B cell (primary cell): Measurements from ENCODE around the gene DNTTIP2. TPM values are rescaled to one million over a fixed set of nuclear protein-coding genes. Genes with fewer than 3 reads are reported as not detected.

ENCODE experiments used
- ATAC-seq: fragments of 200-7000 bp; cut with Tn5 transposase; one replicate; pipeline ENCODE4 v1.10.0; 2021; ENCODE audit warnings: low read depth, mild to moderate bottlenecking, moderate number of reproducible peaks, moderate library complexity
- CTCF ChIA-PET: fragments of 350-600 bp; sonication (Branson Sonifier 250); formaldehyde crosslinking; loops from one replicate; lab custom pipeline; 2021; ENCODE audit warnings: antibody characterized with exemption, inconsistent platforms; lab: Charles Lee
- POLR2A ChIA-PET: fragments of 350-600 bp; sonication (Branson Sonifier 250); formaldehyde crosslinking; loops from one replicate; lab custom pipeline; 2021; ENCODE audit warnings: antibody characterized with exemption; lab: Charles Lee
- DNase-seq: peaks from one replicate; pipeline ENCODE4 v3.0.0; 2013
- H2AFZ ChIP-seq: 2 replicates; pipeline ENCODE4 v1.6.1; 2012; ENCODE audit warnings: mild to moderate bottlenecking, low read depth, low read length; ENCODE audit not compliant: insufficient read depth, poor library complexity, severe bottlenecking
- H3K27ac ChIP-seq, 2 donors: 1 replicate in 1 of 2; 2 replicates in 1 of 2; pipeline ENCODE4 v1.5.1; 2012 to 2013; ENCODE audit warnings: low read length in 2 of 2, mild to moderate bottlenecking in 2 of 2, moderate library complexity in 1 of 2
- H3K27me3 ChIP-seq, 4 experiments: fragments of 200-600 bp in 1 of 4; sonication (generic) in 1 of 4; replicated peaks in 1 of 4; 1 replicate in 2 of 4; 2 replicates in 2 of 4; pipeline versions ENCODE4 v1.6.1 to v1.7.0; 2013 to 2016; ENCODE audit warnings: low read length in 3 of 4, mild to moderate bottlenecking in 2 of 4, mixed read lengths in 1 of 4, moderate library complexity in 1 of 4; ENCODE audit not compliant: insufficient read depth in 4 of 4, control insufficient read depth in 3 of 4; ENCODE audit errors: control extremely low read depth in 1 of 4
- H3K36me3 ChIP-seq, 2 experiments: replicated peaks in 1 of 2; 1 replicate in 1 of 2; 2 replicates in 1 of 2; pipeline versions ENCODE4 v1.6.1 to v1.7.1; 2013; ENCODE audit warnings: low read length in 1 of 2; ENCODE audit not compliant: insufficient read depth in 2 of 2, control insufficient read depth in 1 of 2; ENCODE audit errors: control extremely low read depth in 1 of 2, extremely low read depth in 1 of 2
- H3K4me1 ChIP-seq, 2 donors: fragments of 200-600 bp in 1 of 2; sonication (generic) in 1 of 2; 1 replicate in 1 of 2; 2 replicates in 1 of 2; pipeline versions ENCODE4 v1.5.1 to v1.6.1; 2013 to 2017; ENCODE audit warnings: low read length in 2 of 2; ENCODE audit not compliant: control insufficient read depth in 2 of 2, insufficient read depth in 2 of 2
- H3K4me2 ChIP-seq: replicated peaks from 2 replicates; pipeline ENCODE3; 2012; ENCODE audit warnings: mild to moderate bottlenecking, low read depth, low read length; ENCODE audit not compliant: poor library complexity, severe bottlenecking
- H3K4me3 ChIP-seq, 5 experiments: fragments of 200-600 bp in 1 of 5; sonication (generic) in 1 of 5; 1 replicate in 3 of 5; 2 replicates in 2 of 5; pipeline versions ENCODE4 v1.5.1 to v1.7.0; 2011 to 2016; ENCODE audit warnings: low read length in 4 of 5, mild to moderate bottlenecking in 4 of 5, low read depth in 2 of 5, control low read depth in 1 of 5, moderate library complexity in 1 of 5; ENCODE audit not compliant: insufficient read depth in 1 of 5; ENCODE audit errors: control extremely low read depth in 1 of 5, extremely low read depth in 1 of 5
- H3K79me2 ChIP-seq: fragments of 200-600 bp; sonication (generic); one replicate; pipeline ENCODE4 v1.6.0; 2016; ENCODE audit warnings: low read length; ENCODE audit not compliant: control insufficient read depth, insufficient read depth
- H3K9ac ChIP-seq: fragments of 200-600 bp; sonication (generic); 2 replicates; pipeline ENCODE4 v1.6.1; 2017; ENCODE audit warnings: mild to moderate bottlenecking, low read length, moderate library complexity
- H3K9me3 ChIP-seq, 3 donors: one replicate each; pipeline versions ENCODE4 v1.6.1 to v1.7.1; 2013; ENCODE audit warnings: low read length in 2 of 3; ENCODE audit not compliant: control insufficient read depth in 2 of 3, insufficient read depth in 1 of 3; ENCODE audit errors: control extremely low read depth in 1 of 3
- H4K20me1 ChIP-seq: 2 replicates; pipeline ENCODE4 v1.6.0; 2012; ENCODE audit warnings: mild to moderate bottlenecking, low read length; ENCODE audit not compliant: insufficient read depth, control insufficient read depth, poor library complexity, severe bottlenecking
- H3K27ac Mint-ChIP-seq: one replicate; pipeline ENCODE4 v1.8.0; 2021; ENCODE audit warnings: mixed read lengths
- H3K27me3 Mint-ChIP-seq: one replicate; pipeline ENCODE4 v1.8.0; 2021; ENCODE audit warnings: mixed read lengths
- H3K4me1 Mint-ChIP-seq: one replicate; pipeline ENCODE4 v1.8.0; 2021; ENCODE audit warnings: mixed read lengths
- H3K4me3 Mint-ChIP-seq: one replicate; pipeline ENCODE4 v1.8.0; 2021; ENCODE audit warnings: mixed read lengths
- H3K9me3 Mint-ChIP-seq: one replicate; pipeline ENCODE4 v1.8.0; 2022; ENCODE audit warnings: mixed read lengths; ENCODE audit not compliant: insufficient read depth
- CTCF ChIP-seq: fragments of 200-600 bp; IDR thresholded peaks from one replicate; pipeline ENCODE4 v1.8.0; 2022; ENCODE audit warnings: antibody characterized with exemption, mild to moderate bottlenecking
- EZH2 ChIP-seq: IDR thresholded peaks from 2 replicates; pipeline ENCODE4 v1.6.1; 2012; ENCODE audit warnings: borderline replicate concordance, low read depth, mild to moderate bottlenecking, moderate library complexity, low read length; ENCODE audit not compliant: insufficient read depth, poor library complexity, severe bottlenecking
- WGBS: methylation state at CpG from one replicate; pipeline ENCODE4 v1.1.5; 2013; ENCODE audit warnings: missing lambda C conversion rate; ENCODE audit not compliant: insufficient coverage; 5-methylcytosine and 5-hydroxymethylcytosine counted together
- intact Hi-C: fragments of 100-400 bp; cut with micrococcal nuclease; formaldehyde crosslinking; loops from one replicate; pipeline ENCODE4 v1.10.0; 2022
- polyA plus RNA-seq: library from polyadenylated mRNA; depleted of rRNA; stranded (reverse); fragments of >200 nt; gene quantifications from 2 replicates; pipeline ENCODE4 v1.2.3, GENCODE V29; 2012
- total RNA-seq, 2 donors: library from RNA; stranded (reverse); fragments of 120-200 nt in 1 of 2; gene quantifications; 1 replicate in 1 of 2; 2 replicates in 1 of 2; pipeline versions ENCODE4 v1.2.3 to v1.2.4, GENCODE V29; 2013 to 2022

DNTTIP2 gene
- total and polyA plus RNA-seq, 2 donors (not counting 1 experiment from before 2014, with no cell fraction given): 13.6 to 62.1 TPM

- intact Hi-C loops: no loop called here
- Histone ChIP-seq H3K9ac (no peak overlapping the region), H2AFZ (no peak overlapping the region), H3K4me2 (no peak overlapping the region), H3K79me2 (no peaks in the 10 kb centered on the region), H3K27ac (no peak overlapping the region), H3K27me3 (no peaks in the 10 kb centered on the region), H3K4me1 (peaks cover 0 to 4% of the 10 kb centered on the region in 2 donors), H4K20me1 (no peaks in the 10 kb centered on the region), H3K9me3 (no peaks in the 10 kb centered on the region), H3K4me3 (no peak overlapping the region), H3K36me3 (no peaks in the 10 kb centered on the region)
- TF ChIP-seq CTCF: no peak
- TF ChIP-seq EZH2: no peak
- POLR2A ChIA-PET: no interaction called here
- no peak for ATAC-seq
- Mint-ChIP-seq H3K27me3 (no peaks in the 10 kb centered on the region), H3K27ac (no peak overlapping the region), H3K4me1 (peaks cover 2% of the 10 kb centered on the region), H3K4me3 (no peak overlapping the region), H3K9me3 (peaks cover under 1% of the 10 kb centered on the region)
- no peak for DNase-seq
- WGBS: 50% methylated on average over 1 of the region's 1 CpG
- CTCF ChIA-PET: interaction anchor here (0.7 to 1.0 kb wide), 2 partner anchors 21 to 107 kb away, joined by 3 read pairs; no protein-coding TSS in a partner anchor
Measured at GRCh38 chr1:93839307-93839706, 39.7 kb downstream of the DNTTIP2 start.

- ATAC-seq: no peak
- CTCF ChIA-PET: interaction anchor here (0.9 kb wide), 1 partner anchor 21 kb away, joined by 3 read pairs; no protein-coding TSS in a partner anchor
Measured at GRCh38 chr1:93837961-93838360, 41.0 kb downstream of the DNTTIP2 start.

More at GRCh38 chr1:93837961-93838360, 41.0 kb downstream of the DNTTIP2 start:
- H3K4me1 ChIP-seq: no peaks in the 10 kb centered on the region
- no peaks in the 10 kb centered on the region for H4K20me1 ChIP-seq
- H2AFZ ChIP-seq: no peak overlapping the region
- POLR2A ChIA-PET: no interaction called here
- Mint-ChIP-seq H3K27ac (no peak overlapping the region), H3K9me3 (peaks cover 6% of the 10 kb centered on the region), H3K4me1 (no peaks in the 10 kb centered on the region), H3K4me3 (no peak overlapping the region), H3K27me3 (no peaks in the 10 kb centered on the region)
- H3K9ac ChIP-seq: no peak overlapping the region
- no peaks in the 10 kb centered on the region for H3K36me3 ChIP-seq
- intact Hi-C loops: no loop called here
- H3K79me2 ChIP-seq: no peaks in the 10 kb centered on the region
- 100% methylated on average over 2 of the region's 3 CpGs for WGBS
- H3K4me3 ChIP-seq: no peak overlapping the region
- no peaks in the 10 kb centered on the region for H3K27me3 ChIP-seq
- no peak for DNase-seq
- H3K27ac ChIP-seq: no peak overlapping the region
- peaks cover 0 to 5% (median 4%) of the 10 kb centered on the region in 3 donors for H3K9me3 ChIP-seq
- no peak for TF ChIP-seq CTCF
- no peak for TF ChIP-seq EZH2
- H3K4me2 ChIP-seq: no peak overlapping the region
